Umbilical cord (tissue), 2 donors: ENCODE measurements around the gene EEF1AKMT3. TPM values are rescaled to one million over a fixed set of nuclear protein-coding genes. Genes with fewer than 3 reads are reported as not detected.
A peak's percentile ranks its signal among the peaks of the same experiment; 100 is the strongest.
"Not testable (repeated sequence)": the region's sequence is repeated elsewhere in the genome, so short reads cannot be mapped to it uniquely, and the experiment has no call there.

Experiments
- DNase-seq: peaks from one replicate; pipeline ENCODE4 v3.0.0-alpha.2; 2015; ENCODE audit warnings: low spot score
- total RNA-seq: library from RNA; depleted of rRNA; stranded (reverse); fragments of >200 nt; gene quantifications from one replicate; pipeline ENCODE4 v1.2.3, GENCODE V29; 2014; ENCODE audit warnings: low replicate concordance; ENCODE audit not compliant: insufficient read depth

The EEF1AKMT3 gene
- total RNA-seq, 1 donor from 2014 or later = 1.4 TPM

GRCh38 chr12:57765003-57765697, 7.3 kb upstream of the EEF1AKMT3 start:
- DNase-seq = peak; percentile 17

- peak; percentile 9 for DNase-seq
Measured at GRCh38 chr12:57765698-57766463, 6.5 kb upstream of the EEF1AKMT3 start.

DNA sequence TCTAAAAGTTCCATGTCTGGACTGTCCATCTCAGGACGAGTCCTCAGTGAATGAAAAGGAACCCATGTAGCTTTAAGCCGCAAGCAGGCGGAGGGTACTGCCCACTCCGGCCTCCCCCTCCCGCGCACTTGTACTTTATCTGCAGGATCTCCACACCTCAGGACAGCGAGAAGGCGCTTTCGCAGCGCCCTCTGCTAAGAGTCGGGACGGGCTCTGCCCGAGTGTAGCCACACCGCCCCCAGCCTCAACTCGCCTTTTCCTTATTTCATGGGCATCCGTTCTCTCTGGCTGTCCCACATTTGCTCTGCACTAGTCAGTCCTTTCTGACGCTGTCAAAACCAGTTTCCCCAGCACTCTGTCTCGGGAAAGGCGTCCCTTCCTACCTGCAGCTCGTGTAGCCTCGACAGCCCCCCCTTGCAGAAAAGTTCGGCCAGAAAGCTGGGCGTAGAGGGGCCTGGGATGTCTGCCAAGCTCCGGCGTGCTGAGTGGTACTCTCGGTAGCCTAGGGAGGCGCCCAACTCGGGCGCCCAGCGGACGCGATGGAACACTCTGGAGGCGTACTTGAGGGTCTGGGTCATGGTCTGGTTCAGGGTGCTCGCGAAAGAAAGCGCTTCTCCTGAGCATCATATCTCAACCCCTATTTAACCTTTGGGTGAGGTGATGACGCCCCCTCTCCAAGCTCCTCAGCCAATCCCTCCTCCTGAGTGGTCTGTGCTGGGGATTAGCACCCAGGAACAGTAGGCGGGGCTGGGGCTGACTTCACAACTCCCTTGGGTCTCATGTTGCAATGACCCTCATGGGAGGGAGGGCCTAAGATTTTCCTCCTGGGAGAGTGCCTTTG, 5.7 kb upstream of the EEF1AKMT3 start, which contains the start of gene CYP27B1:
CYP27B1 (minus strand) TSS at position 615 of the 841 bp plus-strand sequence; CDS start at position 578, 37 bp downstream.
- DNase-seq = peak; percentile 9

DNA sequence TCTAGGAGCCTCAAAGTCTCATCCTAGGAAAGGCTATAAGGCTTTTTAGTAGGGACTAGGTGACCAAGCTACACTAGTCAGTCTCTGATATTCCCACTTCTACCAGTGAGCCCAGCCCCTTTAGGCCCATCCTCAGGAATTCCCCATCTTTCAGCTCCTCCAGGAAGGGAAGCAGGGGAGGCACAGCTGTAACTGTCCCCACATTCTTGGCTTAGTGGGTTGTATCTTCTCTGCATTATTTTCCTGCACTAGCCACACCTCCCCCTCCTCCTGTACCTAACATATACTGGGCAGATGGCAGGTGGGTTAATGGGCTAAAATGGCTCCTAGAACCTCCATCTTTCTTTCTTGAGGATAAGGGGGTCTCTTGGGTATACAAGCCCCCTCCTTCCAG, 5.1 kb upstream of the EEF1AKMT3 start:
- DNase-seq = no peak

DNA sequence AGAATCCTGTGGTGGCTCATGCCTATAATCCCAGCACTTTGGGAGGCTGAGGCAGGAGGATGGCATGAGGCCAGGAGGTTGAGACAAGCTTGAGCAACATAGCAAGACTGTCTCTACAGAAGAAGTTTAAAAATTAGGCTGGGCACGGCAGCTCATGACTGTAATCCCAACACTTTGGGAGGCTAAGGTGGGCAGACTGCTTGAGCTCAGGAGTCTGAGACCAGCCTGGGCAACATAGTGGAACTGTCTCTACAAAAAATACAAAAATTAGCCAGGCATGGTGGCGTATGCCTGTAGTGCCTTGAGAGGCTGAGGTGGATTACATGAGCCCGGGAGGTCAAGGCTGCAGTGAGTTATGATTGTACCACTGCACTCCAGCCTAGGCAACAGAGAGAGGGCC, 4.5 kb upstream of the EEF1AKMT3 start:
- DNase-seq = no peak

DNA sequence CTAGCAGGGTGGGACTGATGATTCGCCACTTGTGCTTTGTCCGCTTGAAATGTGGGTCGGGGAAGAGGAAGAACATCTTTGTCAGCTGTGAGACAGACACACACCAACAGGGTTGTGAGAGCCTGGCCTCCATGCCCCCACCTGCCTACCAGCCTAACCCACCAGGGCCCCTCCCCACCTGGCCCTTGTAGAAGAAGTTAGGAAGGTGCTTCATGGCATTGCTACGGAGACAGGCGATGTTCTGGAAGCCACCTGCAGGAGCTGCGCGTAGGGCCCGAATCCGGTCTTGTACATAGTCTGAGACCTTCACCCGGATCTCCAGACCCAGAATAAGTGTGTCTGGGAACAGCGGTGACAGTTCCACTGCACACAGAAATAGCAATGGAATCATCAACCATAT, 2.8 kb upstream of the EEF1AKMT3 start:
- DNase-seq = no peak

GRCh38 chr12:57770734-57771133, 1.7 kb upstream of the EEF1AKMT3 start:
- DNase-seq = no peak

- DNase-seq = peak; percentile 96
Measured at GRCh38 chr12:57771236-57771872, 1.1 kb upstream of the EEF1AKMT3 start.

- DNase-seq = peak; percentile 99
Measured at GRCh38 chr12:57771873-57772428, 463 bp upstream of the EEF1AKMT3 start, which contains the start of gene METTL1. METTL1 (minus strand) TSS chr12:57772105; CDS start chr12:57772083, 22 bp downstream.

- not testable (repeated sequence) for DNase-seq
Measured at GRCh38 chr12:57774634-57775033, 2.2 kb downstream of the EEF1AKMT3 start.

GRCh38 chr12:57775044-57775443, 2.6 kb downstream of the EEF1AKMT3 start:
- DNase-seq = no peak

DNA sequence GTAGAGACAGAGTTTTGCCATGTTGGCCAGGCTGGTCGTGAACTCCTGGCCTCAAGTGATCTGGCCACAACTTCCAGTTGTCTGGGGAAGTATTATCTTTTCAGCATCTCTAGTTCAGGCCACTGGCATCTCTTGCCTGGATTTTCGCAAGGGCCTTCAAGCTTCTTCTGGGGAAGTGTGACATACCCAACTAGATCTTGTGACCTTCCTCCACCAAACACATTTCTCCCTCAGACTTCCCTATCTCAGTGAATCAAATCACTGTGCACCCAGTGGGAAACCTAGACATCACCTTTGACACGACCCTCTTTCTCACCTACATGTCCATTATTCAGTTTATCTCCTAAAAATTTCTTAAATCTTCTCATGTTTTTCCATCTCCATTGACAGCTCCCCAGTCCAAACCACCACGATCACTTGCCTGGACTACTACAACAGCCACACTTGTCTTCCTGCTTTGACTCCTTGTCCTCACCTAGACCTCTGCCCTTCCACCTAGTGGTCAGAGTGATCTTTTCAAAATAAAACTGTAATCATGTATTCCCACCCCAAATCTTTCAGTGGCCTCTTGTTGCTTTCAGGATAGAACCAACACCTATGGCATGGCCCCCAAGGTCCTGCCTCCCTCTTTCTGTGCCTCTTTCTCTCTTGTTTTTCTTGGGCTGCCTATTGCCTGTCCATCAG, 3.3 kb downstream of the EEF1AKMT3 start:
- DNase-seq = no peak

GRCh38 chr12:57776247-57776587, 3.8 kb downstream of the EEF1AKMT3 start:
- no peak for DNase-seq

- no peak for DNase-seq
Measured at GRCh38 chr12:57777367-57777766, 5.0 kb downstream of the EEF1AKMT3 start.

DNA sequence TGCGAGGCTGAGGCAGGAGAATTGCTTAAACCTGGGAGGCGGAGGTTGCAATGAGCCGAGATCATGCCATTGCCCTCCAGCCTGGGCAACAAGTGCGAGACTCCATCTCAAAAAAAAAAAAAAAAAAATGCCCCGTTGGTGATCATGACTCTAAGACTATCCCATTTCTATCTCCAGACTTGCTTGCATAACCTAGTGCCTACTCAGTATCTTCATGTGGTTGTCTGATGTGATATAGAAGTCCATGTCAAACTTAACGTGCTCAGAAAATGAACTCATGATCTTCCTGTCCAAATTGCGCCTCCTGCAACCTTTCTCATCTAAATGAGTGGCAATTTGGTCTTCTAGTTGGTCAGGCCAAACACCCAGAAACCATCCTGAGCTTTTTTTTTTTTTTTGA, 5.5 kb downstream of the EEF1AKMT3 start:
- DNase-seq = no peak

GRCh38 chr12:57779736-57780135, 7.3 kb downstream of the EEF1AKMT3 start:
- no peak for DNase-seq

DNA sequence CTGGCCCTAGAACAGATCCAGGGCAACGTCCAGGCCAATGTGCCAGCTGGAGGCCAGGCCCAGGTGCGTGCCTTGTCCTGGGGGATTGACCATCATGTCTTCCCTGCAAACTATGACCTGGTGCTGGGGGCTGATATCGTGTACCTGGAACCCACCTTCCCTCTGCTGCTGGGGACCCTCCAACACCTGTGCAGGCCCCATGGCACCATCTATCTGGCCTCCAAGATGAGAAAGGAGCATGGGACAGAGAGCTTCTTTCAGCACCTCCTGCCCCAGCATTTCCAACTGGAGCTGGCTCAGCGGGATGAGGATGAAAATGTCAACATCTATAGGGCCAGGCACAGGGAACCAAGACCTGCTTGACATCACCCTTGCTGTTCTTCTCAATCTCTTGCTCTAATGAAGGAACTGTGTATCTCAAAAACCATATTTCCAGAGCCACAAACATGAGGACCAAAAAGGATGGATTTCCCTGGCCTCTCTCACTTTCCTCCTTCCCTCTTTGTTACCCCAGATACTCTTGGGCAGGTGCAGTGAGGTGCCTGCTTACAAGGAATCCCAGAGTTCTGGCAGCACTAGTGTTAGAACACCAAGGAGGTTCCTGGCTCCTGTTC, 8.0 kb downstream of the EEF1AKMT3 start:
- no peak for DNase-seq

- no peak for DNase-seq
Measured at GRCh38 chr12:57781244-57781643, 8.8 kb downstream of the EEF1AKMT3 start.

- DNase-seq = no peak
Measured at GRCh38 chr12:57781801-57782200, 9.4 kb downstream of the EEF1AKMT3 start.

DNA sequence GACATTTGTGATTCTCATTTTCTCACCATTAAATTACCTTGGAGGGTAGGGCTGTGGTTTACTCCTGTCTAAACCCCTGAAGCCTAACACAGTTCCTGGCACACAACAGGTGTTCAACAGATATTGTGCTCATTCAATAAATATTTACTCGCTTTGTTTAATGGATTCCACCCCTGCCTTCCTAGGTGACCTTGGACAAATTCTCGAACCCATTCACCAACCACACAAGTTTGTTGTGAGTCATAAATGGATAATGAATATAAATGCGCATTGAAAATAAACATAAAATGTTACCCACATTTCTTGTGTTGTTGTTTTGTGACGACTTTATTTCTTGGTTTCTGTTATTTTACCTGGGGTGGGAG, 9.8 kb downstream of the EEF1AKMT3 start:
- DNase-seq = no peak
